B cell (primary cell): ENCODE results near the gene GRID1. TPM values are rescaled to one million over a fixed set of nuclear protein-coding genes. Genes with fewer than 3 reads are reported as not detected.

ENCODE experiments used
- ATAC-seq: fragments of 200-7000 bp; cut with Tn5 transposase; one replicate; pipeline ENCODE4 v1.10.0; 2021; ENCODE audit warnings: low read depth, mild to moderate bottlenecking, moderate number of reproducible peaks, moderate library complexity
- CTCF ChIA-PET: fragments of 350-600 bp; sonication (Branson Sonifier 250); formaldehyde crosslinking; loops from one replicate; lab custom pipeline; 2021; ENCODE audit warnings: antibody characterized with exemption, inconsistent platforms; lab: Charles Lee
- POLR2A ChIA-PET: fragments of 350-600 bp; sonication (Branson Sonifier 250); formaldehyde crosslinking; loops from one replicate; lab custom pipeline; 2021; ENCODE audit warnings: antibody characterized with exemption; lab: Charles Lee
- DNase-seq: peaks from one replicate; pipeline ENCODE4 v3.0.0; 2013
- H2AFZ ChIP-seq: 2 replicates; pipeline ENCODE4 v1.6.1; 2012; ENCODE audit warnings: mild to moderate bottlenecking, low read depth, low read length; ENCODE audit not compliant: insufficient read depth, poor library complexity, severe bottlenecking
- H3K27ac ChIP-seq, 2 donors: 1 replicate in 1 of 2; 2 replicates in 1 of 2; pipeline ENCODE4 v1.5.1; 2012 to 2013; ENCODE audit warnings: low read length in 2 of 2, mild to moderate bottlenecking in 2 of 2, moderate library complexity in 1 of 2
- H3K27me3 ChIP-seq, 4 experiments: fragments of 200-600 bp in 1 of 4; sonication (generic) in 1 of 4; replicated peaks in 1 of 4; 1 replicate in 2 of 4; 2 replicates in 2 of 4; pipeline versions ENCODE4 v1.6.1 to v1.7.0; 2013 to 2016; ENCODE audit warnings: low read length in 3 of 4, mild to moderate bottlenecking in 2 of 4, mixed read lengths in 1 of 4, moderate library complexity in 1 of 4; ENCODE audit not compliant: insufficient read depth in 4 of 4, control insufficient read depth in 3 of 4; ENCODE audit errors: control extremely low read depth in 1 of 4
- H3K36me3 ChIP-seq, 2 experiments: replicated peaks in 1 of 2; 1 replicate in 1 of 2; 2 replicates in 1 of 2; pipeline versions ENCODE4 v1.6.1 to v1.7.1; 2013; ENCODE audit warnings: low read length in 1 of 2; ENCODE audit not compliant: insufficient read depth in 2 of 2, control insufficient read depth in 1 of 2; ENCODE audit errors: control extremely low read depth in 1 of 2, extremely low read depth in 1 of 2
- H3K4me1 ChIP-seq, 2 donors: fragments of 200-600 bp in 1 of 2; sonication (generic) in 1 of 2; 1 replicate in 1 of 2; 2 replicates in 1 of 2; pipeline versions ENCODE4 v1.5.1 to v1.6.1; 2013 to 2017; ENCODE audit warnings: low read length in 2 of 2; ENCODE audit not compliant: control insufficient read depth in 2 of 2, insufficient read depth in 2 of 2
- H3K4me2 ChIP-seq: replicated peaks from 2 replicates; pipeline ENCODE3; 2012; ENCODE audit warnings: mild to moderate bottlenecking, low read depth, low read length; ENCODE audit not compliant: poor library complexity, severe bottlenecking
- H3K4me3 ChIP-seq, 5 experiments: fragments of 200-600 bp in 1 of 5; sonication (generic) in 1 of 5; 1 replicate in 3 of 5; 2 replicates in 2 of 5; pipeline versions ENCODE4 v1.5.1 to v1.7.0; 2011 to 2016; ENCODE audit warnings: low read length in 4 of 5, mild to moderate bottlenecking in 4 of 5, low read depth in 2 of 5, control low read depth in 1 of 5, moderate library complexity in 1 of 5; ENCODE audit not compliant: insufficient read depth in 1 of 5; ENCODE audit errors: control extremely low read depth in 1 of 5, extremely low read depth in 1 of 5
- H3K79me2 ChIP-seq: fragments of 200-600 bp; sonication (generic); one replicate; pipeline ENCODE4 v1.6.0; 2016; ENCODE audit warnings: low read length; ENCODE audit not compliant: control insufficient read depth, insufficient read depth
- H3K9ac ChIP-seq: fragments of 200-600 bp; sonication (generic); 2 replicates; pipeline ENCODE4 v1.6.1; 2017; ENCODE audit warnings: mild to moderate bottlenecking, low read length, moderate library complexity
- H3K9me3 ChIP-seq, 3 donors: one replicate each; pipeline versions ENCODE4 v1.6.1 to v1.7.1; 2013; ENCODE audit warnings: low read length in 2 of 3; ENCODE audit not compliant: control insufficient read depth in 2 of 3, insufficient read depth in 1 of 3; ENCODE audit errors: control extremely low read depth in 1 of 3
- H4K20me1 ChIP-seq: 2 replicates; pipeline ENCODE4 v1.6.0; 2012; ENCODE audit warnings: mild to moderate bottlenecking, low read length; ENCODE audit not compliant: insufficient read depth, control insufficient read depth, poor library complexity, severe bottlenecking
- H3K27ac Mint-ChIP-seq: one replicate; pipeline ENCODE4 v1.8.0; 2021; ENCODE audit warnings: mixed read lengths
- H3K27me3 Mint-ChIP-seq: one replicate; pipeline ENCODE4 v1.8.0; 2021; ENCODE audit warnings: mixed read lengths
- H3K4me1 Mint-ChIP-seq: one replicate; pipeline ENCODE4 v1.8.0; 2021; ENCODE audit warnings: mixed read lengths
- H3K4me3 Mint-ChIP-seq: one replicate; pipeline ENCODE4 v1.8.0; 2021; ENCODE audit warnings: mixed read lengths
- H3K9me3 Mint-ChIP-seq: one replicate; pipeline ENCODE4 v1.8.0; 2022; ENCODE audit warnings: mixed read lengths; ENCODE audit not compliant: insufficient read depth
- CTCF ChIP-seq: fragments of 200-600 bp; IDR thresholded peaks from one replicate; pipeline ENCODE4 v1.8.0; 2022; ENCODE audit warnings: antibody characterized with exemption, mild to moderate bottlenecking
- EZH2 ChIP-seq: IDR thresholded peaks from 2 replicates; pipeline ENCODE4 v1.6.1; 2012; ENCODE audit warnings: borderline replicate concordance, low read depth, mild to moderate bottlenecking, moderate library complexity, low read length; ENCODE audit not compliant: insufficient read depth, poor library complexity, severe bottlenecking
- WGBS: methylation state at CpG from one replicate; pipeline ENCODE4 v1.1.5; 2013; ENCODE audit warnings: missing lambda C conversion rate; ENCODE audit not compliant: insufficient coverage; 5-methylcytosine and 5-hydroxymethylcytosine counted together
- intact Hi-C: fragments of 100-400 bp; cut with micrococcal nuclease; formaldehyde crosslinking; loops from one replicate; pipeline ENCODE4 v1.10.0; 2022
- polyA plus RNA-seq: library from polyadenylated mRNA; depleted of rRNA; stranded (reverse); fragments of >200 nt; gene quantifications from 2 replicates; pipeline ENCODE4 v1.2.3, GENCODE V29; 2012
- total RNA-seq, 2 donors: library from RNA; stranded (reverse); fragments of 120-200 nt in 1 of 2; gene quantifications; 1 replicate in 1 of 2; 2 replicates in 1 of 2; pipeline versions ENCODE4 v1.2.3 to v1.2.4, GENCODE V29; 2013 to 2022

Gene GRID1
- total and polyA plus RNA-seq, 2 donors (not counting 1 experiment from before 2014, with no cell fraction given), result not detected

- Histone ChIP-seq H3K9ac (no peak overlapping the region), H3K36me3 (no peaks in the 10 kb centered on the region), H2AFZ (no peak overlapping the region), H3K9me3 (peaks cover 0 to 9% (median 0%) of the 10 kb centered on the region in 3 donors), H4K20me1 (no peaks in the 10 kb centered on the region), H3K4me3 (no peak overlapping the region), H3K79me2 (no peaks in the 10 kb centered on the region), H3K27me3 (peaks cover 0 to 39% (median 16%) of the 10 kb centered on the region in 4 experiments), H3K4me1 (peaks cover 19 to 23% of the 10 kb centered on the region in 2 donors), H3K27ac (no peak overlapping the region), H3K4me2 (no peak overlapping the region)
- intact Hi-C loops, result no loop called here
- 91% methylated on average over 5 of the region's 9 CpGs for WGBS
- DNase-seq (no peak), ATAC-seq (no peak)
- H3K27me3 Mint-ChIP-seq, result peaks cover 54% of the 10 kb centered on the region
- H3K9me3 Mint-ChIP-seq, result no peaks in the 10 kb centered on the region
- peaks cover 27% of the 10 kb centered on the region for H3K4me1 Mint-ChIP-seq
- H3K4me3 Mint-ChIP-seq, result no peak overlapping the region
- ChIA-PET CTCF (no interaction called here), POLR2A (no interaction called here)
- H3K27ac Mint-ChIP-seq, result no peak overlapping the region
- TF ChIP-seq CTCF (no peak), EZH2 (no peak)
Observed at GRCh38 chr10:86393362-86393761, 26.8 kb upstream of the GRID1 start.

- CTCF ChIA-PET, result no interaction called here
Observed at GRCh38 chr10:86392723-86393094, 26.1 kb upstream of the GRID1 start.

More at GRCh38 chr10:86392723-86393094, 26.1 kb upstream of the GRID1 start:
- peaks cover 60% of the 10 kb centered on the region for H3K27me3 Mint-ChIP-seq
- DNase-seq, result no peak
- peaks cover 30% of the 10 kb centered on the region for H3K4me1 Mint-ChIP-seq
- H3K4me1 ChIP-seq, result peaks cover 19 to 23% of the 10 kb centered on the region in 2 donors
- no peak overlapping the region for H3K27ac ChIP-seq
- 44% methylated on average over 6 of the region's 7 CpGs for WGBS
- TF ChIP-seq CTCF, result no peak
- TF ChIP-seq EZH2, result no peak
- no peak overlapping the region for H2AFZ ChIP-seq
- no peak overlapping the region for H3K27ac Mint-ChIP-seq
- peaks cover 0 to 44% (median 18%) of the 10 kb centered on the region in 4 experiments for H3K27me3 ChIP-seq
- H3K9ac ChIP-seq, result no peak overlapping the region
- H3K4me3 ChIP-seq, result no peak overlapping the region
- POLR2A ChIA-PET, result no interaction called here
- no peaks in the 10 kb centered on the region for H3K9me3 Mint-ChIP-seq
- H3K4me2 ChIP-seq, result no peak overlapping the region
- H4K20me1 ChIP-seq, result no peaks in the 10 kb centered on the region
- peaks cover 0 to 9% (median 0%) of the 10 kb centered on the region in 3 donors for H3K9me3 ChIP-seq
- no peaks in the 10 kb centered on the region for H3K79me2 ChIP-seq
- no peaks in the 10 kb centered on the region for H3K36me3 ChIP-seq
- ATAC-seq, result no peak
- intact Hi-C loops, result no loop called here
- peak overlapping the region; percentile 54 for H3K4me3 Mint-ChIP-seq
